Fibroblast of lung (primary cell): ENCODE results near the gene CHI3L1.

Experiments
- CTCF ChIP-seq, 2 donors: IDR thresholded peaks in 1 of 2; conservative IDR thresholded peaks in 1 of 2; 1 replicate in 1 of 2; 2 replicates in 1 of 2; pipeline ENCODE4 v1.5.1; 2011 to 2012; ENCODE audit warnings: low read length in 2 of 2, control low read depth in 1 of 2, inconsistent platforms in 1 of 2, low read depth in 1 of 2, mild to moderate bottlenecking in 1 of 2
- EZH2 ChIP-seq: IDR thresholded peaks from 2 replicates; pipeline ENCODE4 v1.5.1; 2012; ENCODE audit warnings: low read length, control low read depth, mild to moderate bottlenecking; ENCODE audit errors: missing control alignments

DNA sequence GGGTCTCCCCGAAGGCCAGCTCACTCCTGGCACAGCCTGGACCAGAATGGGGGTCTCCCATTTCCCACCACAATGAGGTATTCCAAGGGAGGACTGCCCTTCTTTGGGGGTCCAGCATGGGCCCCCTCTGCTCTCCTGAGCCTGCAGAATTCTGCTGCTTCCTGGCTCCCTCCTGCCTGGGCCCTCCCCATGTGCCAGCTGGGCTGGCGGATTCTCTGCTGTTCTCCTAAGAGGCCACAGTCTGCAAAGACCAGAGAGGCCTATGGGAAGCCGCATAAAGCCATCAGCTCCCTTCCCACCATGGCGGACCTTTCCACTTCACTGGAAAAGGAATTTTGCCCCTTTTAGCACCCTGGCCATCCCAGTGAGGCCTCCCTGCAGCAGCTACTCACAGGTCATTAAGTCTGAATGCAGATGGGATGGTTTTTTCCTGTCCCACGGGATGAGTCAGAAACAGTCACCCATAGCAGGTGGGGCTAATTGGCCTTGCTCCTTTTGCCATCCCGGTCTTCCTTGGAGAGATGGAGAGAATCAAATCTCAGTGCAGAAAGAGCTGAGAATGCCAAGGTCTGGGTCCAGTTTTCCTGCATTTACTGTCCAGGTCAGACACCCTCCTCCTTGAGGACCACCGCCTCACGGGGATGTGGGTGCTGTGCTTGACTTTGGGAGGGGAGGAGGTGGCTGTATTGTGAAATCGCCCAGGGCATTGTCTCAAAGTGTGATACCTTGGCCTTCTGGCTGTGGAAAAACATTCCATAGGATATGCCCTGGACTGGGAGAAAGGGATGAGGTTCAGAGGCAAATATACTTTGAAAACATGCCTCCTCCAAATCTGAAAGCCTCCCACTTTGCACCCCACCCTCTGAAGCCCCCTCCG is 34.1 kb downstream of the CHI3L1 start:
- TF ChIP-seq CTCF (conservative IDR thresholded peaks at IDR 0.05 in 1 of 2, IDR thresholded peaks at IDR 0.05 in 1 of 2; ENCODE audit: low read depth in 1 of 2, low read length in 2 of 2): no peak
- no peak for TF ChIP-seq EZH2
